ENCODE data around the gene DNAJC15. TPM values are rescaled to one million over a fixed set of nuclear protein-coding genes. Genes with fewer than 3 reads are reported as not detected.

The DNAJC15 gene
- total RNA-seq, 1 experiment from 2014 or later, result 27.5 TPM

DNA sequence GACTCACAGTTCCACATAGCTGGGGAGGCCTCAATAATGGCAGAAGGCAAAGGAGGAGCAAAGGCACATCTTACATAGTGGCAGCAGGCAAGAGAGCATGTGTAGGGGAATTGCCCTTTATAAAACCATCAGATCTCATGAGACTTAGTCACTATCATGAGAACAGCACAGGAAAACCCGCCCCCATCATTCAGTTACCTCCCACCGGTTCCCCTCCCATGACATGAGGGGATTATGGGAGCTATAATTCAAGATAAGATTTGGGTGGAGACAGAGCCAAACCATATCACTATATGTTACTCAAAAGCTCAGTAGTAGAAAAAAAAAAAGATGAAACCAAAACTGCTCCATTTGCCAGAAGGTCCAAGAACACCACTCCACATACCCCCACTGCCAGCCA lies 58.5 kb downstream of the DNAJC15 start:
- DNase-seq (ENCODE audit: low read depth), result no peak

DNA sequence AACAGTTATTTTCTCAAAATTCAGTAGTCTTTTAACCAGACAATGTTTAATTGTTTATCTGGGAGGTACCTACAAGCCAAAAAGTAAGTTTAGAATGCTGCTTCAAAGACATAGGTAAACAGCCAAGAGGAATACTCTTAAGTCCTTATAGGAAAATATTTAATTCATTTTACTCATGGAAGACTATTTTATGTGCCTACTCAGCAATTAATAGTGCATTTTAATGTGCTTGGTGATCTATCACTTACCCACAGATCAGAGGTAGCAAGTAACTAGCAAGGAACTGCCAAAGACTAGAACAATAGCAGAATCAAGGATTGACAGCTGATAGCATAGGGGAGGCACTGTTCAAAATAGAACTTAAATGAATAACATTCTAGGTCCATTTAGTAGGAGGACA lies 60.4 kb downstream of the DNAJC15 start:
- DNase-seq (ENCODE audit: low read depth), result no peak

GRCh38 chr13:43085545-43085944 lies 62.2 kb downstream of the DNAJC15 start:
- peak; percentile 50 for DNase-seq (ENCODE audit: low read depth)

GRCh38 chr13:43086181-43086580 lies 62.8 kb downstream of the DNAJC15 start:
- no peak for DNase-seq (ENCODE audit: low read depth)

DNA sequence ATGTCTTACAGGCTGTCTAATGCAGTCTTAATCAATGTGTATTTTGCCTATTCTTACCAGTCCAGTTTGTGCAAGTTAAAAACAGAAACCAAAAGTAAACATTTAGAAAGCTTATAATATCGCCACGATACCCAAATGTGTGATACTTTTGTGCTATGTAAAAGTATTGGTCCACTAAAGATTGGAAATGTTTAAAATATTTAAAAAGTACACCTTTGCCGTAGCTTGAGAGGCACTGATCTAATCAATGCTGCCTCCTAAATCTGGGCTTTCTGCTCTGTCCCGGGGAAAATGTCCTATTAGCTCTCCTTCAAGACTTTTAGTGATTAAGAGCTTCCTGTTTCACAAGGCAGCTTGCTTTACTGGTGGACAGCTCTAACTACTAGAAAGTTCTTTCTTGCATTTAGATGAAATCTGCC lies 64.7 kb downstream of the DNAJC15 start:
- DNase-seq (ENCODE audit: low read depth), result no peak

GRCh38 chr13:43089912-43090498 lies 66.6 kb downstream of the DNAJC15 start:
- DNase-seq (ENCODE audit: low read depth), result no peak

DNA sequence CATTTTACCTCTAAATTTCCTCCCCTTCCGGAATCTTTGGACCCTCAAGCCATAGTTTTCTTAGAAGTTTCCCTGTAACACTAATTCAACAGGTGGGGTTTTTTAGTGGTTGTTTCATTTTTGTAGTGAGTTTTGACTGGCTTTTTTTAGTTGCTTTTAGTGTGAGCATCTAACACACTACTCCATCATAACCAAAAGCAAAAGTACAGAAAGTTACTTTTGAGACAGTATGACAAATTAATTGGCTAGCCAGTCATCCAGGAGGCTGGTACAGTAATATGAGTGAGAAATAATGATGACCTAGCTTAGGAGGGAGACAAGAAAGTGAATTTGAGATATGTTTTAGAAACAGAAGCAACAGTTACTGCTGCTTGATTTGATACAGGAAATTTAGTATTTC lies 71.5 kb downstream of the DNAJC15 start:
- no peak for DNase-seq (ENCODE audit: low read depth)

DNA sequence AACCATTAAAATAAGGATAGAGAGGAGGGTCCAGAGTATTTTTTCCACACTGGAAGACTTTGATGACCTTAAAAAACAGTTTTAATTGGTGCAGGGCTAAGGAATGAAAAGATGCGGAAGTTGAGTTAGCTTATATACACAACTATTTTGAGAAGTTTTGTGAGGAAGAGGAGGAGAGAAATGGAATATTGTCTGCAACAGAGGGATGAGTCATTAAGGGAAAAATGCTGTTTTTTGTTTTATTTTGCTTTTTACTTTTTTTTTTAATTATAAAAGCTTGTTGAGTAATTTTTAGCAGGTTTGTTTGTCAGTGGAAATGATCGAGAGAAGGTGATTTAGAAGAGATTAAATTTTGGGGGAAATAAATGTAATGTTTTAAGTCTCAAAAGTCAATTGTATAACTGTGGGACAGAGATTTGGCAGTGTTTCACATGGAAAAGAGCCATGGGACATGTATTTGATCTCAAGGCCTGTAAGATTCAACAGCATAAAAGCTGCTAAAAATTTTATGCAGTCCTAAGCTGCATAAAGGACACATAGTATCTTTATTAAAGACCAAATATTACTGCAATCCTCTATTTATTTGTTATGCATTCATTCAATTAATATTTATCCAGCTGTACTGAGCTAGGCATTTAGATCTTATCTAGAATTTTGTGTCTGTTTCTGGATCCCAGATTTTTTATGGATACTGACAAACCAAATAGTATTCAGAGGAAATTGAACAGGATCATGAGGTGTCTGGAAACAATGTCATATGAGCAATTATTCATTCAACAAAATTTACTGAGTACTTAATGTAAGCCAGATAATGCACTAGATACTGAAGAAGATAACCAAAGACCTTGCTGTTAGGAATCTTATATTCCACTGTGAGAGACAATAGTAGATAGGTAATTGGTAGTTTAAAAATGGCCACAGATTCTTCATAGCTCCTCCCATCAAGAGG lies 72.7 kb downstream of the DNAJC15 start:
- no peak for DNase-seq (ENCODE audit: low read depth)

DNA sequence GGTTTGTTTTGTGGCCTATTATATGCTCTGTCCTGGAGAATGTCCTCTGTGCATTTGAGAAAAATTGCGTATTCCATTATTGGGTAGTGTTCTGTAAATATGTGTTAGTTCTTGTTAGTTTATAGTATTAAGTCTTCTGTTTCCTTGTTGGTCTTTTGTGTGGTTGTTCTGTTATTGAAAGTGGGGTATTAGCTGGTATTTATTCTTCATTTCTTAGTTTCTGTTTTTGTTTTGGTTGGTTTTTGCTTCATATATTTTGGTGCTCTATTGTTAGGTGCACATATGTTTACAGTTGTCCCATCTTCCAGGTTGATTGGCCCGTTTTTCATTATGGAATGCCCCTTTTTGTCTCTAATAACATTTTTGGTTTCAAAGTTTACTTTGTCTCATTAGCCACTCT lies 77.3 kb downstream of the DNAJC15 start:
- no peak for DNase-seq (ENCODE audit: low read depth)

- no peak for DNase-seq (ENCODE audit: low read depth)
Observed at GRCh38 chr13:43102304-43102703, 78.9 kb downstream of the DNAJC15 start.

DNA sequence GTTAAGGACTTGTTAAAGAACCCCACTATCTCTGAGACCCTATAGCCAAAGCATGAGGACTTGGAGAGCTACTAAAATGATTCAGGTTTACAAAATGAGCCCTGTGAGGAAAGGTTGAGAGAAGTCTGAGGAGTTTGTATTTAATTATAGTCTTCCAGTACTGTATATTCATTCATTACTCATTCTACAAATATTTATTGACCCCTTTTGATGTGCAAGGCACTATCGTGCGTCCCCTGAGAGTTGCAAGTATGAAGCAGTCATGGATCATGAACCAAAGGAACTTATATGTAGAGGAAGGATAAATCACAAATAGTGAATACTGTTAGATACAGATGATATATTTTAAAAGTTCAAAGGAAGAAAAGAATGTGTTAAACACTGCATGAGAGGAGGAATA lies 84.4 kb downstream of the DNAJC15 start:
- DNase-seq (ENCODE audit: low read depth), result no peak

DNA sequence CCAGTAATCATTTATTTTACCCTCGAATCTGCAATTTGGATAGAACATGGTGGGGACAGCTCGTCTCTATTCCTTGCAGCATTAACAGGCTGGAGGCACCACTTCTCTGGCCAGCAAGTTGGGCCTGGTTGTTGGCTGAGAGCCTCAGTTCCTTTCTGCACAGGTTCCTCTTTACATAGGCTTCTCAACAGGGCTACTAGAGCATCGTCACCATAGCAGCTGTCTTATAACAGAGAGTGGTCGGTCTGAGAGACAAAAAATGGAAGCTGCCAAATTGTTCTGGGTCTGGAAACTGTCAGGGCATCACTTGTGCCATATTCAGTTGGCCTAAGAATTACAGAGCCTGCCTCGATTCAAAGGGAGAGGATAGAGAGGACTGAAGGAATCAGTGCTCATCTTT lies 86.7 kb downstream of the DNAJC15 start:
- no peak for DNase-seq (ENCODE audit: low read depth)

DNA sequence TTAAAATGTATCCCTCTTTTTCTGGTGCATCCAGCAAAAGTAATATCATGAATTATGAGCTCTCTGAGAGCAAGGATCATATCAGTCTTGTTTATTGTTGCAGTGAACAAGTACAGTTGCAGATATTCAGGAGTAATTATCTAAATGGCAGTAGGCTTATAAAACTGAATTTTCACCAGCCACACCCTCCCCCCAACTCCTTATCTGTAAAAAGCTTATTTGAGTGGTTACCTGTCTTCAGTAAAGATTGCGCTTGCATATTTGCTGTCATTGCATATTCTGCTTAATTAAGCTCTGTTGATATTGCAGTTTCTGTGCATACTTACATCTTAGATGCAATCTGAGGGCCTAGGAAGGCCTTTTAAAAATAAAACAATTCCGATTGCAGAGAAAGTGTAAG lies 87.3 kb downstream of the DNAJC15 start:
- DNase-seq (ENCODE audit: low read depth), result no peak

- no peak for DNase-seq (ENCODE audit: low read depth)
Observed at GRCh38 chr13:43111559-43112400, 88.4 kb downstream of the DNAJC15 start.

DNA sequence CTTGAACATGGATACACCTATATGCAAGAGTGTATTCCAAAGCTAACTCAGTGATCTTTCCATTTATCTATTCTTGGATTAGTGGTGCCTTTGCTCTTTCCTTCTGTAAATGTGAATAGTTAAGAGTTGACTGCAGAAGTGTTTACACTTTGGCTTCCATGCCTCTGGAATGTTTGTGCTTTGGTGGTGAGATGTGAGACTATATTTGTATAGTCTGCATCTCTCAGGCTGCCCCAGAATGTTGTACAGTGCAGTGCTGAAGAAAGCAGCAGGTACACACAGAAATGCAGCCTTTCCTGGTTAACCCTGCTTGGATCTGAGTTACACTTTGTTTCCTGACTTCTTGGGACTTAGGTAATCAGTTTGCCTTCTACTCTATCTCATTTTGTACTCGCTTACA lies 90.2 kb downstream of the DNAJC15 start:
- DNase-seq (ENCODE audit: low read depth), result no peak

GRCh38 chr13:43114504-43114903 lies 91.1 kb downstream of the DNAJC15 start:
- no peak for DNase-seq (ENCODE audit: low read depth)

DNA sequence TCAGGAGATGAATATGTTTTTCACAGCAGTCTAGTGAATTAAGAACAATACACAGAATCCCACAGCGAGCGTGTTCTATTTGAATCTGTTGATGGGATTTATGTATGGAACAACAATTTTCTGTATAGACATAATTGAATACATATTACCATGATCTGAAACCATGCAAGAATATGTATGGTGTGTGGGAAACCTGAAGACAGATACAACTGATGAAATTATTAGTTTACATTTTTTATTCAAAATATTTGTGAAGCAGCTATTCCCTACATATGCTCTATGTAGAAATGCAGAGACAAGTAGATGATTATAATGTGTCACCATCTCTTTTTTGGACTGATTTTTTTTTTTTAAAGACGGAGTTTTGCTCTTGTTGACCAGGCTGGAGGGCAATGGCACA lies 91.8 kb downstream of the DNAJC15 start:
- DNase-seq (ENCODE audit: low read depth), result no peak

- no peak for DNase-seq (ENCODE audit: low read depth)
Observed at GRCh38 chr13:43116242-43116641, 92.9 kb downstream of the DNAJC15 start.

GRCh38 chr13:43118521-43118920 lies 95.1 kb downstream of the DNAJC15 start:
- DNase-seq (ENCODE audit: low read depth), result no peak

- DNase-seq (ENCODE audit: low read depth), result no peak
Observed at GRCh38 chr13:43119206-43119605, 95.8 kb downstream of the DNAJC15 start.

DNA sequence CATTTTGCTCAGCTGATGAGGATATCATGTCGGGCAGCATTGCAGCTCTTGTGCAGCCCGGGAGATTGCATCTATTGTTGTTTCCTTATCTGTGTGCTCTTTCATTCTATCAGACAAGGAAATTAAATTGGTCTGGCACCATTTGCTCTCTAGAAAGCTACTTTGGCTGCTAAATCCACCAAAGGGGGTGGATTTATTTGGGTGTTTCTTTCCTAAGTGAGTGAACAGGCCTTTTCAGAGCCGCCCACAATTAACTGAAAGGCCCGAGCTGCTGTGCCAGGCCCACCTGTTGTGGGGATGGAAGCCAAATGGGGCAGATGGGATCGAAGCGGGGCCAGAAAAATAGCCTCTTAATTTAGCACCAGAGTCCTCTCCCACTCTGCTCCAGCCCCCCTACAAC lies 99.4 kb downstream of the DNAJC15 start:
- no peak for DNase-seq (ENCODE audit: low read depth)

GRCh38 chr13:43123856-43124255 lies 100.5 kb downstream of the DNAJC15 start:
- DNase-seq (ENCODE audit: low read depth), result no peak
